Liver (tissue), 9 donors: ENCODE measurements around the gene TTC3. TPM values are rescaled to one million over a fixed set of nuclear protein-coding genes. Genes with fewer than 3 reads are reported as not detected.

Source experiments
- DNase-seq: peaks from one replicate; pipeline ENCODE4 v3.0.0-alpha.2; 2017; ENCODE audit warnings: low spot score
- H3K27ac ChIP-seq, 2 donors: one replicate each; pipeline ENCODE4 v1.7.0; 2013; ENCODE audit warnings: inconsistent platforms in 2 of 2, low read length in 2 of 2, control low read depth in 1 of 2, low read depth in 1 of 2, mild to moderate bottlenecking in 1 of 2
- H3K27me3 ChIP-seq, 4 donors: one replicate each; pipeline versions ENCODE4 v1.6.1 to v1.7.0; 2013; ENCODE audit warnings: low read length in 3 of 4, inconsistent platforms in 1 of 4, mild to moderate bottlenecking in 1 of 4, moderate library complexity in 1 of 4; ENCODE audit not compliant: control insufficient read depth in 4 of 4, insufficient read depth in 4 of 4
- H3K36me3 ChIP-seq, 4 donors: one replicate each; pipeline versions ENCODE4 v1.6.1 to v1.7.0; 2013; ENCODE audit warnings: low read length in 3 of 4, mild to moderate bottlenecking in 3 of 4, low read depth in 1 of 4, moderate library complexity in 1 of 4; ENCODE audit not compliant: control insufficient read depth in 4 of 4, insufficient read depth in 3 of 4
- H3K4me1 ChIP-seq, 4 donors: one replicate each; pipeline versions ENCODE4 v1.6.1 to v1.7.0; 2013; ENCODE audit warnings: low read length in 3 of 4, mild to moderate bottlenecking in 3 of 4, moderate library complexity in 1 of 4; ENCODE audit not compliant: control insufficient read depth in 4 of 4, insufficient read depth in 4 of 4
- H3K4me3 ChIP-seq, 3 donors: one replicate each; pipeline versions ENCODE4 v1.6.1 to v1.7.0; 2013; ENCODE audit warnings: low read length in 3 of 3, control low read depth in 1 of 3, low read depth in 1 of 3, mild to moderate bottlenecking in 1 of 3
- H3K9ac ChIP-seq, 2 donors: one replicate each; pipeline ENCODE4 v1.7.0; 2013; ENCODE audit warnings: low read length in 2 of 2, mild to moderate bottlenecking in 2 of 2, moderate library complexity in 2 of 2, control low read depth in 1 of 2, low read depth in 1 of 2
- H3K9me3 ChIP-seq, 4 donors: one replicate each; pipeline versions ENCODE4 v1.6.1 to v1.7.0; 2013; ENCODE audit warnings: low read length in 3 of 4; ENCODE audit not compliant: control insufficient read depth in 4 of 4
- ATF3 ChIP-seq: IDR thresholded peaks from 2 replicates; pipeline ENCODE4 v1.6.1; 2016; ENCODE audit warnings: antibody characterized with exemption
- EGR1 ChIP-seq, 2 donors: IDR thresholded peaks; 2 replicates each; pipeline ENCODE4 v1.6.1; 2016 to 2018; ENCODE audit warnings: antibody characterized with exemption in 2 of 2, low read depth in 2 of 2
- FOXA1 ChIP-seq: IDR thresholded peaks from 2 replicates; pipeline ENCODE4 v1.6.1; 2016; ENCODE audit warnings: antibody characterized with exemption
- FOXA2 ChIP-seq: IDR thresholded peaks from 2 replicates; pipeline ENCODE4 v1.6.1; 2016; ENCODE audit warnings: antibody characterized with exemption
- HNF4A ChIP-seq, 2 donors: conservative IDR thresholded peaks; 2 replicates each; pipeline ENCODE4 v1.6.1; 2016; ENCODE audit warnings: antibody characterized with exemption in 2 of 2, mild to moderate bottlenecking in 2 of 2
- HNF4G ChIP-seq: IDR thresholded peaks from 2 replicates; pipeline ENCODE4 v1.6.1; 2016; ENCODE audit warnings: antibody characterized with exemption
- NR2F2 ChIP-seq: IDR thresholded peaks from 2 replicates; pipeline ENCODE4 v1.6.1; 2016; ENCODE audit warnings: antibody characterized with exemption
- RAD21 ChIP-seq, 2 donors: IDR thresholded peaks; 2 replicates each; pipeline ENCODE4 v1.6.1; 2016; ENCODE audit warnings: antibody characterized with exemption in 2 of 2, mild to moderate bottlenecking in 2 of 2
- RXRA ChIP-seq, 2 donors: IDR thresholded peaks; 2 replicates each; pipeline ENCODE4 v1.6.1; 2017 to 2018; ENCODE audit warnings: antibody characterized with exemption in 2 of 2, mild to moderate bottlenecking in 1 of 2
- SP1 ChIP-seq: IDR thresholded peaks from 2 replicates; pipeline ENCODE4 v1.6.1; 2018; ENCODE audit warnings: antibody characterized with exemption, mild to moderate bottlenecking
- TAF1 ChIP-seq: conservative IDR thresholded peaks from 2 replicates; pipeline ENCODE4 v1.6.1; 2016; ENCODE audit warnings: antibody characterized with exemption, mild to moderate bottlenecking
- YY1 ChIP-seq: IDR thresholded peaks from 2 replicates; pipeline ENCODE4 v1.6.1; 2016; ENCODE audit warnings: antibody characterized with exemption, mild to moderate bottlenecking
- ZBTB33 ChIP-seq: IDR thresholded peaks from 2 replicates; pipeline ENCODE4 v1.6.1; 2016; ENCODE audit warnings: antibody characterized with exemption
- WGBS: extraction: QIAGEN DNeasy Blood & Tissue Kit; methylation state at CpG from one replicate; pipeline ENCODE4 v1.1.7; 2013; 5-methylcytosine and 5-hydroxymethylcytosine counted together
- polyA plus RNA-seq, 2 donors: library from polyadenylated mRNA; stranded (reverse) in 1 of 2; unstranded in 1 of 2; fragments of 200-250 nt in 1 of 2; fragments of >200 nt in 1 of 2; fragmentation: Nextera tagmentation in 1 of 2; extraction: Ambion mirVana in 1 of 2; gene quantifications; one replicate each; pipeline versions ENCODE4 v1.2.1 to v1.2.3, GENCODE V29; 2013 to 2015
- total RNA-seq, 2 donors: library from RNA; depleted of rRNA; stranded (reverse); fragments of >200 nt; gene quantifications; one replicate each; pipeline ENCODE4 v1.2.3, GENCODE V29; 2014
- TF ChIP-seq, protein P1 (sequence below): fragments of 150-350 bp; IDR thresholded peaks from 2 replicates; pipeline ENCODE4 v1.5.1; 2017; ENCODE audit warnings: improper control_type of control experiment, low read depth, low read length; ENCODE audit not compliant: missing input control
- TF ChIP-seq, protein P2 (sequence below): IDR thresholded peaks from 2 replicates; pipeline ENCODE4 v1.6.1; 2016; ENCODE audit warnings: antibody characterized with exemption
- TF ChIP-seq, protein P3 (sequence below): IDR thresholded peaks from 2 replicates; pipeline ENCODE4 v1.6.1; 2016; ENCODE audit warnings: antibody characterized with exemption, mild to moderate bottlenecking
- donor health status: healthy.
- donor health status: healthy.
- donor health status: healthy.
- donor health status: healthy.
- donor health status: healthy.

The TTC3 gene
- total and polyA plus RNA-seq, 4 donors: 27.2 to 96.1 (median 57.2) TPM

DNA sequence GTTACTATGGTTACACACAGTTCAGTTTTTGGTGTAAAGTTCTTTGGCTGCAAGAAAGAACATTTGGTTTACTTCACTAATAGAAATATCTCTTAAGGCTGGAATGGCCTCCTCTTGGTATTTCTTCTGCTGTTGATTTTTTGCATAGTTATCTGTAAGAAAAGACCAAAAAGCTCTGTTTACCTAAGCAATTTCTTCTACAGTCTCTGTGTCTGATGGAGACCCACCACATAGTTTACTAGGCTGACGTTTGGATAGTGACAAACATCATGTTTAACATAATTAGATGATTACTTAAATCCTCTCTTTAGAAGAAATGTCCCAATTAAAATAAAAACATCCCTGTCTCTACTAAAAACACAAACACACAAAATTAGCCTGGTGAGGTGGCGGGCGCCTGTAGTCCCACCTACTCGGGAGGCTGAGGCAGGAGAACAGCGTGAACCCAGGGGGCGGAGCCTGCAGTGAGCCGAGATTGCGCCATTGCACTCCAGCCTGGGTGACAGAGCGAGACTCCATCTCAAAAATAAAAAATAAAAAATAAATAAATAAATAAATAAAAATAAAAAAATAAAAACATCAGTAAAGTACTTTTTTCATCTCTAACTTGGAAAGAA is 7.4 kb upstream of the TTC3 start (continued):
- TF ChIP-seq, protein P1, sequence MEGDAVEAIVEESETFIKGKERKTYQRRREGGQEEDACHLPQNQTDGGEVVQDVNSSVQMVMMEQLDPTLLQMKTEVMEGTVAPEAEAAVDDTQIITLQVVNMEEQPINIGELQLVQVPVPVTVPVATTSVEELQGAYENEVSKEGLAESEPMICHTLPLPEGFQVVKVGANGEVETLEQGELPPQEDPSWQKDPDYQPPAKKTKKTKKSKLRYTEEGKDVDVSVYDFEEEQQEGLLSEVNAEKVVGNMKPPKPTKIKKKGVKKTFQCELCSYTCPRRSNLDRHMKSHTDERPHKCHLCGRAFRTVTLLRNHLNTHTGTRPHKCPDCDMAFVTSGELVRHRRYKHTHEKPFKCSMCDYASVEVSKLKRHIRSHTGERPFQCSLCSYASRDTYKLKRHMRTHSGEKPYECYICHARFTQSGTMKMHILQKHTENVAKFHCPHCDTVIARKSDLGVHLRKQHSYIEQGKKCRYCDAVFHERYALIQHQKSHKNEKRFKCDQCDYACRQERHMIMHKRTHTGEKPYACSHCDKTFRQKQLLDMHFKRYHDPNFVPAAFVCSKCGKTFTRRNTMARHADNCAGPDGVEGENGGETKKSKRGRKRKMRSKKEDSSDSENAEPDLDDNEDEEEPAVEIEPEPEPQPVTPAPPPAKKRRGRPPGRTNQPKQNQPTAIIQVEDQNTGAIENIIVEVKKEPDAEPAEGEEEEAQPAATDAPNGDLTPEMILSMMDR: no peak

- no peaks in the 10 kb centered on the region for H3K27me3 ChIP-seq
- no peak for TF ChIP-seq EGR1 (IDR thresholded peaks at IDR 0.05; ENCODE audit: low read depth in 2 of 2)
- no peak for TF ChIP-seq TAF1
- no peak for TF ChIP-seq SP1
- TF ChIP-seq NR2F2: no peak
- TF ChIP-seq, protein P2, sequence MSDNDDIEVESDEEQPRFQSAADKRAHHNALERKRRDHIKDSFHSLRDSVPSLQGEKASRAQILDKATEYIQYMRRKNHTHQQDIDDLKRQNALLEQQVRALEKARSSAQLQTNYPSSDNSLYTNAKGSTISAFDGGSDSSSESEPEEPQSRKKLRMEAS: no peak
- no peak for TF ChIP-seq HNF4A (conservative IDR thresholded peaks at IDR 0.05)
- TF ChIP-seq RXRA (IDR thresholded peaks at IDR 0.05): no peak
- TF ChIP-seq, protein P3, sequence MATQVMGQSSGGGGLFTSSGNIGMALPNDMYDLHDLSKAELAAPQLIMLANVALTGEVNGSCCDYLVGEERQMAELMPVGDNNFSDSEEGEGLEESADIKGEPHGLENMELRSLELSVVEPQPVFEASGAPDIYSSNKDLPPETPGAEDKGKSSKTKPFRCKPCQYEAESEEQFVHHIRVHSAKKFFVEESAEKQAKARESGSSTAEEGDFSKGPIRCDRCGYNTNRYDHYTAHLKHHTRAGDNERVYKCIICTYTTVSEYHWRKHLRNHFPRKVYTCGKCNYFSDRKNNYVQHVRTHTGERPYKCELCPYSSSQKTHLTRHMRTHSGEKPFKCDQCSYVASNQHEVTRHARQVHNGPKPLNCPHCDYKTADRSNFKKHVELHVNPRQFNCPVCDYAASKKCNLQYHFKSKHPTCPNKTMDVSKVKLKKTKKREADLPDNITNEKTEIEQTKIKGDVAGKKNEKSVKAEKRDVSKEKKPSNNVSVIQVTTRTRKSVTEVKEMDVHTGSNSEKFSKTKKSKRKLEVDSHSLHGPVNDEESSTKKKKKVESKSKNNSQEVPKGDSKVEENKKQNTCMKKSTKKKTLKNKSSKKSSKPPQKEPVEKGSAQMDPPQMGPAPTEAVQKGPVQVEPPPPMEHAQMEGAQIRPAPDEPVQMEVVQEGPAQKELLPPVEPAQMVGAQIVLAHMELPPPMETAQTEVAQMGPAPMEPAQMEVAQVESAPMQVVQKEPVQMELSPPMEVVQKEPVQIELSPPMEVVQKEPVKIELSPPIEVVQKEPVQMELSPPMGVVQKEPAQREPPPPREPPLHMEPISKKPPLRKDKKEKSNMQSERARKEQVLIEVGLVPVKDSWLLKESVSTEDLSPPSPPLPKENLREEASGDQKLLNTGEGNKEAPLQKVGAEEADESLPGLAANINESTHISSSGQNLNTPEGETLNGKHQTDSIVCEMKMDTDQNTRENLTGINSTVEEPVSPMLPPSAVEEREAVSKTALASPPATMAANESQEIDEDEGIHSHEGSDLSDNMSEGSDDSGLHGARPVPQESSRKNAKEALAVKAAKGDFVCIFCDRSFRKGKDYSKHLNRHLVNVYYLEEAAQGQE: no peak
- no peak for TF ChIP-seq RAD21 (IDR thresholded peaks at IDR 0.05)
- TF ChIP-seq ATF3: no peak
- no peak for TF ChIP-seq ZBTB33
- no peak for TF ChIP-seq FOXA1
- no peak for TF ChIP-seq YY1
- TF ChIP-seq HNF4G: no peak
- no peak for TF ChIP-seq FOXA2
- H3K4me1 ChIP-seq: peaks cover 2 to 17% (median 13%) of the 10 kb centered on the region in 4 donors
- peak overlapping the region; percentile 72 to 83 (median 80) for H3K4me3 ChIP-seq
- H3K36me3 ChIP-seq: peaks cover 0 to 11% (median 4%) of the 10 kb centered on the region in 4 donors
- H3K9ac ChIP-seq: peak overlapping the region; percentile 67 to 87
- H3K27ac ChIP-seq: peak overlapping the region; percentile 84 to 99
- DNase-seq: no peak
- WGBS: 46% methylated on average over 12 of the region's 12 CpGs
- H3K9me3 ChIP-seq: no peaks in the 10 kb centered on the region
These were observed 1.3 kb upstream of the TTC3 start for GRCh38 chr21:37071561-37072273.
